NCI-H1930 (cell line): ENCODE results near the gene ARHGAP19.
"Not testable (repeated sequence)": the region's sequence is repeated elsewhere in the genome, so short reads cannot be mapped to it uniquely, and the experiment has no call there.

Experiments
- DNase-seq, 2 experiments: peaks; one replicate each; lab custom pipeline; 2025; lab: John Stamatoyannopoulos, UW

The ARHGAP19 gene

DNA sequence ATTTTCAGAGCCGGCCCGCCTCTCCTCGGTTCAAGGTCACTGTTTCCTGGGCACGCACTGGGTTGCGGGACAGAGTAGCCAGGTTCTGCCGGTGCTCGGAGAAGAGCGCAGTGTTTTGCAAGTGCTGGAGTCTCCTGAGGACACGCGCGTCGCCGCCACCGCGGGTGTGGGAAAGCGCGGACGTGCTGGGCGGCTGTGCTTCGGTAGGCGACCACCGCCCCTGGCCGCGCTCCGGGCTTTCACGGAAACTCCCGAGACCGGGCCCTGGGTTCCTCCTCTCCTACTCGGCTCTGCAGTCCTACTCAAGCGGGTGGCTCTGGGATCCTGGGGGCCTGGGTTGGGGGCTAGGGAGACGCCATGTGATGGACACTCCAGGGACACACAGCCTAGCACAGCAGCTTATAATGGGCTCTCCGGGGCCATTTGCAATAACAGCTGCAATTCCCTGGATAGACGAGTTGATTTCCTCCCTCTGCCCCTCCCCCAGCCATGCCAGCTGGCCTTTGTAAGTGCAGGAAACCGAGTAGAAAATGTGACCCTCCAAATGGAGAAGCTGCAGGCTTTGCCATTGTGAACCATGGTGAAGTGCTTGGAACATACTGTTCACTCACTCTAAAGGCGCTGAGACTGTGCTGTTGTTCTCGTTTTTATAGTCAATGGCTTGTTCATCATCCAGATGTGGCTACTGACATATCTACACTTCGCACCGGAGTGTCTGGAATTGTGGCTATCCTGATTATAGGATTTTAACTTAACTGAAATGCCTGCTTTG lies 28.8 kb upstream of the ARHGAP19 start:
- DNase-seq, result no peak

DNA sequence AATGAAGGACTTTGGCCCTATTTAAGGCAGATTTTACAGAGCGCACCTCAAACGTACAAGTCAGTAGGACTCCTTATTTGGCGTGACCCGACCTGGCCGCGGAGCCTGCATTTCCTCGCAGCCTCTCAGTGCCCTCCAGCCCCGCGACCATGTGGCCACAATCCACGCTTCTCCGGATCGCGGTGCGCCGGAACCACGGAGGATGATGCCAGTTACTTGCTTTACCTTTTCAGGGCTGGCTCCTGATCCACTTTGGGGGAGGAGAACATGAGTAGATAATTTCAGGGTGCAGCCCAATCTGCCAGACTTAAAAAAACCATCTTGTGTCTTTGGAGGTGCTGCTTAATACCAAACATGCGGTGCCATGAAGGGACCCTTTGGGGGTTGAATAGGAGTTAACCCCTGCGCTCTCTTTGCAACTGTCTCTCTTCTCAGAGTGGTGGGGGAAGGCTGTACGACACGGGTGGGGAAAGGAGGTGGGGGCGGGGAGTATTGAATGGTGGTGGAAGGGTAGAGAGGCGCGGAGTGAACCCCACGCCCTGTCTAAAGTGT lies 28.1 kb upstream of the ARHGAP19 start:
- DNase-seq, result no peak

DNA sequence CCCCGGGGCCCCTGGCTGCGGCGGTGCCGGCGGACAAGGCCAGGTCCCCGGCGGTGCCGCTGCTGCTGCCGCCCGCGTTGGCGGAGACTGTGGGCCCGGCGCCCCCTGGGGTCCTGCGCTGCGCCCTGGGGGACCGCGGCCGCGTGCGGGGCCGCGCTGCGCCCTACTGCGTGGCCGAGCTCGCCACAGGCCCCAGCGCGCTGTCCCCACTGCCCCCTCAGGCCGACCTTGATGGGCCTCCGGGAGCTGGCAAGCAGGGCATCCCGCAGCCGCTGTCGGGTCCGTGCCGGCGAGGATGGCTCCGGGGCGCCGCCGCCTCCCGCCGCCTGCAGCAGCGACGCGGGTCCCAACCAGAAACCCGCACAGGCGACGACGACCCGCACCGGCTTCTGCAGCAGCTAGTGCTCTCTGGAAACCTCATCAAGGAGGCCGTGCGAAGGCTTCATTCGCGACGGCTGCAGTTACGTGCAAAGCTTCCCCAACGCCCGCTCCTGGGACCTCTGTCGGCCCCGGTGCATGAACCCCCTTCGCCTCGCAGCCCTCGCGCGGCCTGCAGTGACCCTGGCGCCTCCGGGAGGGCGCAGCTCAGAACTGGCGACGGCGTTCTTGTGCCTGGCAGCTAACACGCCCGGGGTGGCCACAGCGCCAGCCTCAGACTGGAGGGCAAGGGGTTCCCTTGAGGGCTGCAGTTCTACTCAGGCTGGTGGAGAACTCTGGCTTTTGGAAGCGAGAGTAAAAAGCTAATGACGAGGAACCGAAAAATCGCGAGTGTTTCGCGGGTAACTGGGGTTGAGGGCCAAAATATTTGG lies 27.4 kb upstream of the ARHGAP19 start:
- DNase-seq, result peak in 1 of 2 experiments; percentile 4

- peak; percentile 23 to 69 for DNase-seq
These were observed 26.6 kb upstream of the ARHGAP19 start, which contains the start of gene FRAT1 for GRCh38 chr10:97318772-97319651. FRAT1 (plus strand) TSS chr10:97319271; CDS start chr10:97319454, 183 bp downstream.

DNA sequence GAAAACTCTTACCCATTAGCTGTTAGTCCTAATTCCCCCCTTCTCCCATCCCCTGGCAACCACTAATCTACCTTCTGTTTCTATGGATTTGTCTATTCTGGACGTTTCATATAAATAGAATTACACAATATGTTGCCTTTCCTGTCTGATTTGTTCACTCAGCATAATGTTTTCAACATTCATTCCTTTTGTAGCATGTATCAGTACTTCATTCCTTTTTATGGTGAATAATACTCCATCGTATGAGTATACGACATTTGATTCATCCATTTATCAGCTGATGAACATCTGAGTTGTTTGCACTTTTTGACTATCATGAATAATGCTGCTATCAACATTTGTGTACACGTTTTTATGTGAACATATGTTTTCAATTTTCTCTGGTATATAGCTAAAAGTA lies 22.2 kb upstream of the ARHGAP19 start:
- DNase-seq, result no peak

DNA sequence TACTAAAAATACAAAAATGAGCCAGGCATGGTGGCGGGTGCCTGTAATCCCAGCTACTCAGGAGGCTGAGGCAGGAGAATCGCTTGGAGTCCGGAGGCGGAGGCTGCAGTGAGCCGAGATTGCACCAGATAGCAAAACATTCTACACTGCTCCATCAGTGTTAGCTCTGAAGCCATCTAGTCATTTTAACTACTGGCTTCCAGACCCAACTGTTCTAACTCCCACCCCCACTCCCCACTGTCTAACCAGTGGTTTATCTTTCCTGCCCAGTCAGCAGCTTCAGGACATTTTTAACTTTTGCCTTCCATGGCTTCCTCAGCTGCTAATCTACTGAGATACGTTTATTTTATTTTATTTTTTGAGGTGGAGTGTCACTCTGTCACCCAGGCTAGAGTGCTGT lies 20.5 kb upstream of the ARHGAP19 start:
- DNase-seq, result no peak

DNA sequence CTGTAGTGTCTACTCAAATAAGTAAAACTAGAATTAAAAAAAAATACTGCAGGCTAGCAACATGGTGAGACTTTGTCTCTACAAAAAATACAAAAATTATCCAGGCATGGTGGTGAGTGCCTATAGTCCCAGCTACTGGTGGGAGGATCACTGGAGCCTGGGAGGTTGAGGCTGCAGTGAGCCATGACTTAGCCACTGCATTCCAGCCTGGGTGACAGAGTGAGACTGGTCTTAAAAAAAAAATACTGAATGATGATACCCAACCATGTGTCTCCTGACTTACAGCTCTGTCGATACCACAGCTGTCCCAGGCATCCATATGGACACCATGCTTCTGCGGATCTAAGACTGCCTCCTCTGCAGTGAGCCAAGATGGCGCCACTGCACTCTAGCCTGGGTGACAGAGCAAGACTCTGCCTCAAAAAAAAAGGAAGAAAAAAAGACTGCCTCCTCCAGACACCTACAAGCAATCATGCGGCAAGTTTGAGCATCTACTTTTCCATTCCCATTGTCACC lies 18.7 kb upstream of the ARHGAP19 start:
- no peak for DNase-seq

DNA sequence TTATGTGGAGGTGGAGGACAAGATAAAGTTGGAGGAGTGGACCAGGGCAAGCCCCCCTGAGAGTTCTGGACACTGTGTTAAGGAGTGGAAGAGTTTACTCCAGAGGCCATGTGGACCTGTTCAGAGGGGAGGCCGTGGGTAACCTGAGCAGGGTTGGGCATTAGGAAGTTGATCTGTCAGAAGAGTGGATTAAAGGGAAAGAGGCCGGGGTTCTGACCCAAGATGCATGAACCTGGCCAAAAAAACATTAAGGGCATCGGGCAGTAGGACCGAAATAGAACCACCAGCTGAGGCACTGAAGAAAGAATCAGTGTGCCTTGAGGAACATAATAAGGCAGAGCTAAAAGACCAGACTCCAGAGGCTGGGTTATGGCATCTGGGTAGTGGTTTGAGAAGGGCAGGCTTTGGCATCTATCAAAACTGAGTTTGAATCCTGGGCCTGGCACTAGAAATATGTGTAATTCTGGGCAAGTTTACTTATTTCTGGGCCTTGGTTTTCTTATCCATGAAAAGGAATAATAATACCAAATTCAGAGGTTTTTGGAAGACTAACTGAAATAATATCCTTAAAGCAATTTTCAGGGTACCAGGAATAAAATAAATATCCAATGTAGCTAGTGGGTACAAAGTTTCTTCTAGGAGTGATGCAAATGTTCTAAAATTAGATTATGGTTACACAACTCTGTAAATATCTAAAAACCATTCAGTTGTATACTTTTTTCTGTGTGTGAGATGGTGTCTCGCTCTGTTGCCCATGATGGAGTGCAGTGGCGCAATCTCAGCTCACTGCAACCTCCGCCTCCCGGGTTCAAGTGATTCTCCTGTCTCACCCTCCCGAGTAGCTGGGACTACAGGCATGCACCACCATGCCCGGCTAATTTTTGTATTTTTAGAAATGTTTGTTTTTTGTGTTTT lies 15.7 kb upstream of the ARHGAP19 start:
- no peak for DNase-seq

GRCh38 chr10:97307441-97307840 lies 15.0 kb upstream of the ARHGAP19 start:
- no peak for DNase-seq

DNA sequence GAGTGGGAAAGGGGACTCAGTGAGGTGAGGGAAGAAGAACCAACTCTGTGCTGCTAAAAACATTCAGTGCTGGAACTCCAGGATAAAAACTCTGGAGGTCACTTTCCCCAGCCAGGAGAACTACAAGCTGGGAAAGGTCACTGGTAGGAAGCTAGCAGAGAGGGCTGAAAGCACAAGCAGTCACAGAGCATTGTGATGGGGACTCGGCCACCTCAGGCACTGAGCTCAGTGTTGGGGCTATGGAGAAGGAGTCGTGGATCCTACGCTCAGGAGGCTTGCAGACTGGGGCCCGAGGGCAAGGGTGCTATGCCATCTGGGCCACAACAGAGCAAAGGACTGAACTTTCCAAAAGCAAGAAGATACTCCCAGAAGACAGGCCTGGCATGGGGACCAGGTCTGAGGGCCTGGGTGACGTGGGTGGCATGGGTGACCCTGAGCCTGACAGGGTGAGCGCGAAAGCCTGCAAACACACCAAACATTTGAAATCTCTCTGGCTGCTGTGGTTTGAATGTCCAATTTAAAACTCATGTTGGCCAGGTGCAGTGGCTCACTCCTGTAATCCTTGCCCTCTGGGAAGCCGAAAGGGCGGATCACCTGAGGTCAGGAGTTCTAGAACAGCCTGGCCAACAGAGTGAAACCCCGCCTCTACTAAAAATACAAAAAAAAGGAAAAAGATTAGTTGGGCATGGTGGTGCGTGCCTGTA lies 9.8 kb upstream of the ARHGAP19 start:
- no peak for DNase-seq

- DNase-seq, result no peak
These were observed 8.5 kb upstream of the ARHGAP19 start for GRCh38 chr10:97300980-97301379.

GRCh38 chr10:97298223-97298571 lies 5.8 kb upstream of the ARHGAP19 start:
- no peak for DNase-seq

DNA sequence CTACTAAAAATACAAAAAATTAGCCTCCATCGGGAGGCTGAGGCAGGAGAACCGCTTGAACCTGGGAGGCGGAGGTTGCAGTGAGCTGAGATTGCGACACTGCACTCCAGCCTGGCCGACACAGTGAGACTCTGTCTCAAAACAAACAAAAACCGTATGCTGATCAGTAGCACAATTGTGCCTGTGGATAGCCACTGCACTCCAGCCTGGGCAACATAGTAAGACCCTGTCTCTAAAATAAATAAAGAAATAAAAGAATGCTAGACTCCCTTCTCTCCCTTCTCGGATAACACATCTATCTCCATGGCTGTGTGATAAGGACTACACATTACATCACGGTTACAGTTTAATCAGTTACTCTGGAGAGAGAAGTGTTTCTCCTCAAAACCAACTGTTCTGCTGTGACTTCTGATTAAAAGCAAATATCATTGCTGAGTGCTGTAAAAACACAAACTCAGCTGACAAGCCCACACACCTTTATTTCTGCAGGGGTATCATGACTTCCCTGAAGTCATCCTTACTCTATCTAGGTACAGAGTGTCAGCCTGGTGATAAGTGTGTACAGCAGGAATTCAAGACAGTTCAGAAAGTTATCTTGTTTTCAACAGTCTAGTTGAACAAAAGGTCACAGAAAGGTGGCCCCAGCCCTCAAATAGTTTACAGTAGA lies 5.3 kb upstream of the ARHGAP19 start:
- no peak for DNase-seq

GRCh38 chr10:97292862-97293198 lies 393 bp upstream of the ARHGAP19 start:
- DNase-seq, result no peak

DNA sequence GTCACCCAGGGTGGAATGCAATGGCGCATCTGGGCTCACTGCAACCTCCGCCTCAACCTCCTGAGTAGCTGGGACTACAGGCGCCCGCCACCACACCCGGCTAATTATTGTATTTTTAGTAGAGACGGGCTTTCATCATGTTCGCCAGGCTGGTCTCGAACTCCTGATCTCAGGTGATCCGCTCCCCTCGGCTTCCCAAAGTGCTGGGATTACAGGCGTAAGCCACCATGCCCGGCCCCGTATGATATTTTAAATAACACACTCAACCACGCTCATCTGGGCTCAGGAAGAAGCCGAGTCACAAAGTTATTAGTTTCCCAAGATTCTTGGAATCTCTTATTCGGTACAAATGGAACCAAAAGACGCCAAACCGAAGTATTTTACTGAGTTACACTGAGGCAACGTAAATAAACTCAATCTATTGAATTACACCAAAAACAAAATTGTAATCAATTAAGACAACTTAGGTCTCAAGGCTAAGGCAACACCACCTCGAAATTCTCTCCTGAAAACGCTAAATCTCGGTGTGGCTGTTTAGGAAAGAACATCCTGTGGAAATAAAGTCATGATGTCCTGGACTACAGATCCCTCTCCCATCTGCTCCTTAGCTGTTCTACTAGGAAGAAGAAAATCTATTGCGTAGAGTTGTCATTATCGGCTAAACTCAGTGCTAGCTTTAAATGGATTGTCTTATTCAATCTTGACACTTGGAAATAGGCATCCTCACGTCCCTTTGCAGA lies 910 bp downstream of the ARHGAP19 start:
- DNase-seq, result no peak

DNA sequence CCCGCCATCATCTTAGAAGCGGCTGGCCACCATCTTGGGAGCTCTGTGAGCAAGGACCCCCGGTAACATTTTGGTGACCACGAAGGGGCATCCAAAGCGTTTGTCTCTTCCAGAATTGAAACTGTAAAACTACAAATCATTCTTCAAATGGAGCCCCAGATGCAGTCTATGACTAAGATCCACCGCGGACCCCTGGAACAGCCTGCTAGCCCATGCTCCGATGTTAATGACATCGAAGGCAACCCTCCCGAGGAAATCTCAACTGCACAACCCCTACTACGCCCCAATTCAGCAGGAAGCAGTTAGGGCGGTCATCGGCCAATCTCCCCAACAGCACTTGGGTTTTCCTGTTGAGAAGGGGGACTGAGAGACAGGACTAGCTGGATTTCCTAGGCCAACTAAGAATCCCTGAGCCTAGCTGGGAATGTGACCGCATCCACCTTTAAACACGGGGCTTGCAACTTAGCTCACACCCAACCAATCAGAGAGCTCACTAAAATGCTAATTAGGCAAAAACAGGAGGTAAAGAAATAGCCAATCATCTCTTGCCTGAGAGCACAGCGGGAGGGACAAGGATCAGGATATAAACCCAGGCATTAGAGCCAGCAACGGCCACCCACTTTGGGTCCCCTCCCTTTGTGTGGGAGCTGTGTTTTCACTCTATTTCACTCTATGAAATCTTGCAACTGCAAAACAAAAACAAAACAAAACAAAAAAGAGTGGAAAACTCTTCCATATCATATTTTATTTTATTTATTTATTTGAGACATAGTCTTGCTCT lies 1.7 kb downstream of the ARHGAP19 start:
- not testable (repeated sequence) for DNase-seq

DNA sequence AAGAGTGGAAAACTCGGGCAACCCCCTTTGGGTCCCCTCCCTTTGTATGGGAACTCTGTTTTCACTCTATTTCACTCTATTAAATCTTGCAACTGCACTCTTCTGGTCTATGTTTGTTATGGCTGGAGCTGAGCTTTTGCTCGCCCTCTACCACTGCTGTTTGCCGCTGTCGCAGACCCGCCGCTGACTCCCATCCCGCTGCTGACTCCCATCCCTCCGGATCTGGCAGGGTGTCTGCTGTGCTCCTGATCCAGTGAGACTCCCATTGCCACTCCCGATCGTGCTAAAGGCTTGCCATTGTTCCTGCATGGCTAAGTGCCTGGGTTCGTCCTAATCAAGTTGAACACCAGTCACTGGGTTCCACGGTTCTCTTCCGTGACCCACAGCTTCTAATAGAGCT lies 2.4 kb downstream of the ARHGAP19 start:
- DNase-seq, result not testable (repeated sequence)

- DNase-seq, result no peak
These were observed 11.7 kb downstream of the ARHGAP19 start for GRCh38 chr10:97280783-97281182.
